GM23248 (cell line): ENCODE data around the gene GSK3A. TPM values are rescaled to one million over a fixed set of nuclear protein-coding genes. Genes with fewer than 3 reads are reported as not detected.
A peak's percentile ranks its signal among the peaks of the same experiment; 100 is the strongest.

Experiments
- DNase-seq: peaks from one replicate; pipeline ENCODE4 v3.0.0-alpha.2; 2015
- H2AFZ ChIP-seq: fragments of 200-600 bp; sonication (generic); 2 replicates; pipeline ENCODE4 v1.6.1; 2016; ENCODE audit warnings: antibody characterized with exemption
- H3F3A ChIP-seq: fragments of 200-600 bp; sonication (generic); 2 replicates; pipeline ENCODE4 v1.6.1; 2016; ENCODE audit warnings: mild to moderate bottlenecking, antibody characterized with exemption, mixed run types; ENCODE audit not compliant: insufficient read depth
- H3K27ac ChIP-seq: fragments of 200-600 bp; sonication (generic); 2 replicates; pipeline ENCODE4 v1.5.1; 2016; ENCODE audit warnings: mild to moderate bottlenecking
- H3K27me3 ChIP-seq: fragments of 200-600 bp; sonication (generic); replicated peaks from 2 replicates; pipeline ENCODE4 v1.6.1; 2016; ENCODE audit warnings: mild to moderate bottlenecking; ENCODE audit not compliant: insufficient read depth
- H3K36me3 ChIP-seq: fragments of 200-600 bp; sonication (generic); 2 replicates; pipeline ENCODE4 v1.6.1; 2016; ENCODE audit warnings: low read depth, mild to moderate bottlenecking
- H3K4me1 ChIP-seq: fragments of 200-600 bp; sonication (generic); 2 replicates; pipeline ENCODE4 v1.6.1; 2016; ENCODE audit warnings: mild to moderate bottlenecking; ENCODE audit not compliant: insufficient read depth
- H3K4me2 ChIP-seq: fragments of 200-600 bp; sonication (generic); one replicate; pipeline ENCODE4 v1.6.1; 2016; ENCODE audit warnings: mild to moderate bottlenecking; ENCODE audit not compliant: unreplicated experiment
- H3K4me3 ChIP-seq: fragments of 200-600 bp; sonication (generic); 2 replicates; pipeline ENCODE4 v1.5.1; 2016; ENCODE audit warnings: mild to moderate bottlenecking
- H3K79me2 ChIP-seq: fragments of 200-600 bp; sonication (generic); 2 replicates; pipeline ENCODE4 v1.6.1; 2016; ENCODE audit warnings: mild to moderate bottlenecking; ENCODE audit not compliant: insufficient read depth
- H3K9ac ChIP-seq: fragments of 200-600 bp; sonication (generic); 2 replicates; pipeline ENCODE4 v1.6.1; 2016; ENCODE audit warnings: mild to moderate bottlenecking
- H3K9me2 ChIP-seq: fragments of 200-600 bp; sonication (generic); 2 replicates; pipeline ENCODE4 v1.6.1; 2016; ENCODE audit warnings: mixed run types, mild to moderate bottlenecking, moderate library complexity; ENCODE audit not compliant: insufficient read depth
- H3K9me3 ChIP-seq: fragments of 200-600 bp; sonication (generic); one replicate; pipeline ENCODE4 v1.6.1; 2017; ENCODE audit warnings: low read depth
- H4K20me1 ChIP-seq: fragments of 200-600 bp; sonication (generic); 2 replicates; pipeline ENCODE4 v1.6.0; 2016; ENCODE audit not compliant: insufficient read depth
- EZH2 ChIP-seq: fragments of 200-600 bp; sonication (generic); IDR thresholded peaks from 2 replicates; pipeline ENCODE4 v1.6.1; 2018; ENCODE audit warnings: antibody characterized with exemption, mild to moderate bottlenecking; ENCODE audit not compliant: insufficient read depth, poor library complexity, severe bottlenecking
- EZH2phosphoT487 ChIP-seq: fragments of 200-600 bp; sonication (generic); IDR thresholded peaks from 2 replicates; pipeline ENCODE4 v1.6.1; 2018; ENCODE audit warnings: antibody characterized with exemption, moderate library complexity, mild to moderate bottlenecking, low read depth; ENCODE audit not compliant: insufficient read depth
- WGBS, 2 experiments: methylation state at CpG; one replicate each; pipeline ENCODE4 v1.1.6; 2015 to 2017; ENCODE audit warnings: low lambda C conversion rate in 2 of 2, low coverage in 1 of 2; ENCODE audit errors: missing lambda C conversion rate in 2 of 2; 5-methylcytosine and 5-hydroxymethylcytosine counted together
- in situ Hi-C: fragments of 300-500 bp; cut with MboI; formaldehyde crosslinking; loops from 2 replicates; pipeline ENCODE4 v1.15.0; 2020
- polyA plus RNA-seq: library from polyadenylated mRNA; unstranded; fragments of >200 nt; fragmentation: Nextera tagmentation; extraction: Ambion mirVana; gene quantifications from 2 replicates; pipeline ENCODE4 v1.2.1, GENCODE V29; 2016
- total RNA-seq: library from RNA; depleted of rRNA; stranded (reverse); fragments of >200 nt; shearing (Covaris generic); gene quantifications from 2 replicates; pipeline ENCODE4 v1.2.3, GENCODE V29; 2014

GSK3A gene
- total and polyA plus RNA-seq, 2 experiments from 2014 or later, result 13.0 to 33.4 TPM

- no peak overlapping the region for H3K27ac ChIP-seq
- no peak for DNase-seq
- H3K4me2 ChIP-seq, result no peak overlapping the region
These were observed 44.8 kb upstream of the GSK3A start for GRCh38 chr19:42287017-42287826.

GRCh38 chr19:42286349-42287016 lies 44.1 kb upstream of the GSK3A start:
- H3F3A ChIP-seq, result peaks cover 9% of the 10 kb centered on the region
- H4K20me1 ChIP-seq, result no peaks in the 10 kb centered on the region
- no peak overlapping the region for H3K4me3 ChIP-seq
- H2AFZ ChIP-seq, result no peak overlapping the region
- peaks cover 29% of the 10 kb centered on the region for H3K4me1 ChIP-seq
- H3K9me2 ChIP-seq, result no peaks in the 10 kb centered on the region
- in situ Hi-C loops, result no loop called here
- H3K79me2 ChIP-seq, result peaks cover 45% of the 10 kb centered on the region
- peaks cover 6% of the 10 kb centered on the region; the same call in 1 of the 2 replicates for H3K36me3 ChIP-seq
- 35 to 48% methylated on average over 8 to 13 of the region's 13 CpGs for WGBS, 2 experiments
- no peaks in the 10 kb centered on the region for H3K9me3 ChIP-seq
- H3K27ac ChIP-seq, result no peak overlapping the region
- peak; percentile 42 for DNase-seq
- no peak overlapping the region for H3K4me2 ChIP-seq
- no peaks in the 10 kb centered on the region for H3K27me3 ChIP-seq
- H3K9ac ChIP-seq, result no peak overlapping the region
- no peak for TF ChIP-seq EZH2phosphoT487
- TF ChIP-seq EZH2, result no peak

More at GRCh38 chr19:42287017-42287826, 44.8 kb upstream of the GSK3A start:
- Histone ChIP-seq H3K9me2 (no peaks in the 10 kb centered on the region), H3F3A (peaks cover 4% of the 10 kb centered on the region; the same call in 1 of the 2 replicates), H3K4me3 (no peak overlapping the region), H4K20me1 (no peaks in the 10 kb centered on the region), H3K9ac (no peak overlapping the region), H3K36me3 (peaks cover 6% of the 10 kb centered on the region; the same call in 1 of the 2 replicates), H3K27me3 (no peaks in the 10 kb centered on the region), H3K4me1 (peaks cover 22% of the 10 kb centered on the region), H2AFZ (no peak overlapping the region), H3K9me3 (no peaks in the 10 kb centered on the region), H3K79me2 (peaks cover 38% of the 10 kb centered on the region)
- TF ChIP-seq EZH2, result no peak
- no peak for TF ChIP-seq EZH2phosphoT487
- in situ Hi-C loops, result no loop called here
- WGBS, 2 experiments, result 87 to 90% methylated on average over 30 of the region's 30 CpGs

GRCh38 chr19:42285988-42286348 lies 43.6 kb upstream of the GSK3A start:
- 57 to 71% methylated on average over 5 to 6 of the region's 6 CpGs for WGBS, 2 experiments
- H3K9me2 ChIP-seq, result no peaks in the 10 kb centered on the region
- H3K4me2 ChIP-seq, result peak overlapping the region; percentile 89
- H3K36me3 ChIP-seq, result peaks cover 5% of the 10 kb centered on the region; the same call in 1 of the 2 replicates
- DNase-seq, result no peak
- peaks cover 33% of the 10 kb centered on the region for H3K4me1 ChIP-seq
- H2AFZ ChIP-seq, result no peak overlapping the region
- no peaks in the 10 kb centered on the region for H4K20me1 ChIP-seq
- no peaks in the 10 kb centered on the region for H3K27me3 ChIP-seq
- H3F3A ChIP-seq, result peaks cover 9% of the 10 kb centered on the region
- TF ChIP-seq EZH2phosphoT487, result no peak
- no peak for TF ChIP-seq EZH2
- in situ Hi-C loops, result no loop called here
- H3K9me3 ChIP-seq, result no peaks in the 10 kb centered on the region
- H3K27ac ChIP-seq, result no peak overlapping the region
- H3K79me2 ChIP-seq, result peaks cover 47% of the 10 kb centered on the region
- 0 out of 2 replicates have a peak overlapping the region, but pooled peaks have one; percentile 82 for H3K9ac ChIP-seq
- peak overlapping the region; percentile 89; the same call in 1 of the 2 replicates for H3K4me3 ChIP-seq

- DNase-seq, result no peak
- Histone ChIP-seq H3K9me2 (no peaks in the 10 kb centered on the region), H3K4me1 (peaks cover 33% of the 10 kb centered on the region), H3K27ac (no peak overlapping the region), H3K4me2 (peak overlapping the region; percentile 89), H3K27me3 (no peaks in the 10 kb centered on the region), H2AFZ (no peak overlapping the region), H4K20me1 (no peaks in the 10 kb centered on the region), H3K79me2 (peaks cover 47% of the 10 kb centered on the region), H3K4me3 (peak overlapping the region; percentile 89), H3F3A (peaks cover 9% of the 10 kb centered on the region), H3K36me3 (peaks cover under 1% of the 10 kb centered on the region; the same call in 1 of the 2 replicates), H3K9ac (peak overlapping the region; percentile 82; the same call in 1 of the 2 replicates), H3K9me3 (no peaks in the 10 kb centered on the region)
- in situ Hi-C loops, result no loop called here
- TF ChIP-seq EZH2phosphoT487 (no peak), EZH2 (no peak)
- WGBS, 2 experiments, result 45 to 50% methylated on average over 5 of the region's 5 CpGs
These were observed 43.1 kb upstream of the GSK3A start for GRCh38 chr19:42285541-42285941.
